Activated T-cell treated with anti-CD3 and anti-CD28 coated beads, Interleukin-2, amount 50 U/mL, for 72 hours (primary cell): Measurements from ENCODE around the gene BTBD9. TPM values are rescaled to one million over a fixed set of nuclear protein-coding genes. Genes with fewer than 3 reads are reported as not detected.
A peak's percentile ranks its signal among the peaks of the same experiment; 100 is the strongest.

Experiments
- ATAC-seq, 2 donors: fragments of 150-1000 bp; cut with Tn5 transposase; replicated peaks in 1 of 2; 2 replicates each; pipeline ENCODE4 v1.10.0; 2021; ENCODE audit warnings: moderate library complexity in 2 of 2, mild to moderate bottlenecking in 1 of 2
- DNase-seq, 2 donors: peaks; one replicate each; pipeline ENCODE4 v3.0.0; 2021 to 2022; ENCODE audit warnings: mixed read lengths in 1 of 2
- H3K27ac Mint-ChIP-seq: one replicate; pipeline ENCODE4 v1.8.0; 2022; ENCODE audit warnings: mild to moderate bottlenecking, moderate library complexity, mixed read lengths
- H3K27me3 Mint-ChIP-seq: one replicate; pipeline ENCODE4 v1.8.0; 2022; ENCODE audit warnings: low read depth, mixed read lengths
- H3K36me3 Mint-ChIP-seq, 2 donors: one replicate each; pipeline ENCODE4 v1.8.0; 2022; ENCODE audit warnings: mixed read lengths in 2 of 2, mild to moderate bottlenecking in 1 of 2; ENCODE audit not compliant: insufficient read depth in 2 of 2
- H3K4me1 Mint-ChIP-seq: one replicate; pipeline ENCODE4 v1.8.0; 2022; ENCODE audit warnings: low read depth, mixed read lengths
- H3K4me3 Mint-ChIP-seq, 2 donors: one replicate each; pipeline ENCODE4 v1.8.0; 2022; ENCODE audit warnings: mild to moderate bottlenecking in 2 of 2, mixed read lengths in 2 of 2, moderate library complexity in 2 of 2
- H3K9me3 Mint-ChIP-seq, 2 donors: one replicate each; pipeline ENCODE4 v1.8.0; 2022; ENCODE audit warnings: mixed read lengths in 2 of 2
- total RNA-seq, 2 donors: library from RNA; stranded (reverse); gene quantifications; one replicate each; pipeline ENCODE4 v1.2.3, GENCODE V29; 2022

The BTBD9 gene
- total RNA-seq, 2 donors from 2014 or later: 19.8 to 24.9 TPM

DNA sequence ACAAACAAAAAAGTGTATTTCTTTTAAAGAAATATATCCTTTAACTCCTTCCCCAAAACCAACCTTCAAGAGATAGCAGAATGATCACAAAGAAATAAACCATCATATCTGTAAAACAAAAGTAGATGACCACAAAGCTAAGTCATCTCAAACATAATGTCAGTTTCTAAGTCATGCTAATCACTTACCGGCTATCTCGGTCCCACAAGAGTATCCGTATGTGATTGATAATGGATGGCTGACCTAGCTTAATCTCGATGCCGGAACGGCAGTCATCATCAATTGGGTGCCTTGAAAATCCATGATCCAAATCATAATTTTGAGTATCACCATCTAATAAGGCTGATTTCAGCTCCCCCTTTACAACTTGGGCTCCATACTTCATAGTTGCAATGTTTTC, 59.7 kb downstream of the BTBD9 start:
- peaks cover 0 to 6% of the 10 kb centered on the region in 2 donors for H3K36me3 Mint-ChIP-seq
- ATAC-seq: no peak
- H3K9me3 Mint-ChIP-seq: no peaks in the 10 kb centered on the region

GRCh38 chr6:38579010-38579628, 60.6 kb downstream of the BTBD9 start:
- H3K36me3 Mint-ChIP-seq: peaks cover 0 to 4% of the 10 kb centered on the region in 2 donors
- H3K9me3 Mint-ChIP-seq: no peaks in the 10 kb centered on the region
- H3K4me3 Mint-ChIP-seq: no peak overlapping the region
- DNase-seq (no peak), ATAC-seq (no peak)
- H3K27ac Mint-ChIP-seq: peak overlapping the region; percentile 36
- H3K27me3 Mint-ChIP-seq: no peaks in the 10 kb centered on the region
- H3K4me1 Mint-ChIP-seq: peaks cover 34% of the 10 kb centered on the region

More for the DNA sequence above, 59.7 kb downstream of the BTBD9 start:
- no peak for DNase-seq
- H3K27me3 Mint-ChIP-seq: no peaks in the 10 kb centered on the region
- no peak overlapping the region for H3K27ac Mint-ChIP-seq
- peaks cover 38% of the 10 kb centered on the region for H3K4me1 Mint-ChIP-seq
- no peak overlapping the region for H3K4me3 Mint-ChIP-seq

- DNase-seq (no peak), ATAC-seq (no peak)
- H3K27me3 Mint-ChIP-seq: no peaks in the 10 kb centered on the region
- no peak overlapping the region for H3K4me3 Mint-ChIP-seq
- no peak overlapping the region for H3K27ac Mint-ChIP-seq
- peaks cover 0 to 4% of the 10 kb centered on the region in 2 donors for H3K36me3 Mint-ChIP-seq
- peaks cover 31% of the 10 kb centered on the region for H3K4me1 Mint-ChIP-seq
- H3K9me3 Mint-ChIP-seq: no peaks in the 10 kb centered on the region
Measured at GRCh38 chr6:38578075-38578474, 61.7 kb downstream of the BTBD9 start.

- H3K4me3 Mint-ChIP-seq: no peak overlapping the region
- H3K27ac Mint-ChIP-seq: no peak overlapping the region
- H3K4me1 Mint-ChIP-seq: peaks cover 30% of the 10 kb centered on the region
- ATAC-seq (no peak), DNase-seq (no peak)
- H3K27me3 Mint-ChIP-seq: no peaks in the 10 kb centered on the region
- H3K36me3 Mint-ChIP-seq: peaks cover 0 to 4% of the 10 kb centered on the region in 2 donors
- no peaks in the 10 kb centered on the region for H3K9me3 Mint-ChIP-seq
Measured at GRCh38 chr6:38577492-38577891, 62.2 kb downstream of the BTBD9 start.

DNA sequence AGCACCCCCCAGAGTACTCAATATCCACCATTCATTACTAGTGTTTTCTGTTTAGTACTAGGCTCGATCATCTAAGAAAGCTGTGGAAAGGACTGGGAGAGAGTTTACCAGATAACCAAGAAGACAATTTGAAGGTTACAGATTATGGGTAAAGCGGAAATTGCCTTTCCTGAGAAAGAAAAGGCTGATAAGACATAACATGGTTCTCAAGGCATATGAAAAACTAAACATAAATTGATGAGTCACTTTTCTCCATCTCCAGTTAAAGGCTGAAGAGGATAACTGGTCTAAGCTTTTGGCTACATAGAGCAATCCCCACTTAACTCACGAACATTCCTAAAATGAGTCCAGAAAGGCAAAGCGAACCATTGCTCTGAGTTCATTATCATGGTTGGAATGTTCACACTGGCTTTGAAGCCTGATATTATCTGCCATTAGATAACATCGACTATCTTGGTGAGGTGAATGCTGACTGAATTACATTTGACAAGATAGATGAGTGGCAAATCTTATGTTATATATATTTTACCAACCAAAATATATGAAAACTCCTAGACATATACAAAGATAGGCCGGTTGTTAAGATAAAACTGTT, 65.8 kb downstream of the BTBD9 start:
- H3K27me3 Mint-ChIP-seq: no peaks in the 10 kb centered on the region
- H3K4me3 Mint-ChIP-seq: peak overlapping the region in 1 of 2 donors; percentile 27
- H3K4me1 Mint-ChIP-seq: peaks cover 42% of the 10 kb centered on the region
- no peaks in the 10 kb centered on the region for H3K9me3 Mint-ChIP-seq
- DNase-seq (no peak), ATAC-seq (no peak)
- peak overlapping the region; percentile 6 for H3K27ac Mint-ChIP-seq
- peaks cover 0 to 4% of the 10 kb centered on the region in 2 donors for H3K36me3 Mint-ChIP-seq

- H3K27ac Mint-ChIP-seq: peak overlapping the region; percentile 99
- DNase-seq (no peak), ATAC-seq (peak; percentile 98)
- peaks cover 0 to 2% of the 10 kb centered on the region in 2 donors for H3K36me3 Mint-ChIP-seq
- peak overlapping the region; percentile 43 to 96 for H3K4me3 Mint-ChIP-seq
- H3K9me3 Mint-ChIP-seq: no peaks in the 10 kb centered on the region
- H3K27me3 Mint-ChIP-seq: no peaks in the 10 kb centered on the region
- peaks cover 28% of the 10 kb centered on the region for H3K4me1 Mint-ChIP-seq
Measured at GRCh38 chr6:38572186-38572813, 67.4 kb downstream of the BTBD9 start.

GRCh38 chr6:38571721-38572120, 68.0 kb downstream of the BTBD9 start:
- Mint-ChIP-seq H3K4me3 (peak overlapping the region; percentile 43 to 96), H3K36me3 (no peaks in the 10 kb centered on the region), H3K27me3 (no peaks in the 10 kb centered on the region), H3K4me1 (peaks cover 25% of the 10 kb centered on the region), H3K9me3 (no peaks in the 10 kb centered on the region), H3K27ac (peak overlapping the region; percentile 99)
- no peak for DNase-seq
- peak; percentile 54 to 56 for ATAC-seq

DNA sequence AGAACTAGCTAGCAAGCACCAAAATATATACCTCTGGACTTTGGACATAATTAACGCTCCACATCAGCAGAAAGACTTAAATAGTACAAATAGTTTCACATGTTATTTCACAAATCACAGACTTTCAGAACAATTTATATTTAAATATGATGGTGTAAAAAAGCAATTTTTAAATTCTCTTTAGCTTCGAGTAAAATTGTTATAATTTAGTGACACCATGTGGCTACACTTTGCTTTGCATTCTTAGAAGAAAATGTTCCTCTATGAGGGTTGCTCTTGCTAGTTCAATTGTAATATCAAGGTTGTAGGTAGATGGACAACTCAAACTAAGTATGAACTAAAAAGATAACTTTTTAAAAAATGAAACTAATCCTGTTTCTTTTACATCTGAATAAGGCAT, 69.0 kb downstream of the BTBD9 start:
- Mint-ChIP-seq H3K4me3 (peak overlapping the region in 1 of 2 donors; percentile 96), H3K4me1 (peaks cover 25% of the 10 kb centered on the region), H3K27ac (peak overlapping the region; percentile 99), H3K36me3 (no peaks in the 10 kb centered on the region), H3K9me3 (no peaks in the 10 kb centered on the region), H3K27me3 (no peaks in the 10 kb centered on the region)
- ATAC-seq: no peak
- no peak for DNase-seq

GRCh38 chr6:38567436-38567835, 72.3 kb downstream of the BTBD9 start:
- Mint-ChIP-seq H3K9me3 (no peaks in the 10 kb centered on the region), H3K4me3 (no peak overlapping the region), H3K36me3 (peaks cover 0 to 1% of the 10 kb centered on the region in 2 donors), H3K4me1 (peaks cover 16% of the 10 kb centered on the region), H3K27me3 (no peaks in the 10 kb centered on the region), H3K27ac (no peak overlapping the region)
- DNase-seq (no peak), ATAC-seq (no peak)

- H3K9me3 Mint-ChIP-seq: no peaks in the 10 kb centered on the region
- no peak overlapping the region for H3K27ac Mint-ChIP-seq
- H3K4me3 Mint-ChIP-seq: no peak overlapping the region
- no peaks in the 10 kb centered on the region for H3K27me3 Mint-ChIP-seq
- H3K4me1 Mint-ChIP-seq: peaks cover 7% of the 10 kb centered on the region
- ATAC-seq (no peak), DNase-seq (no peak)
- peaks cover 0 to 1% of the 10 kb centered on the region in 2 donors for H3K36me3 Mint-ChIP-seq
Measured at GRCh38 chr6:38566295-38567030, 73.3 kb downstream of the BTBD9 start.

- Mint-ChIP-seq H3K4me1 (no peaks in the 10 kb centered on the region), H3K27ac (no peak overlapping the region), H3K36me3 (peaks cover 0 to 1% of the 10 kb centered on the region in 2 donors), H3K4me3 (no peak overlapping the region), H3K9me3 (no peaks in the 10 kb centered on the region), H3K27me3 (no peaks in the 10 kb centered on the region)
- ATAC-seq (no peak), DNase-seq (no peak)
Measured at GRCh38 chr6:38564301-38564700, 75.4 kb downstream of the BTBD9 start.

GRCh38 chr6:38555606-38556005, 84.1 kb downstream of the BTBD9 start:
- H3K4me3 Mint-ChIP-seq: no peak overlapping the region
- H3K9me3 Mint-ChIP-seq: no peaks in the 10 kb centered on the region
- ATAC-seq: no peak

More at GRCh38 chr6:38555606-38556005, 84.1 kb downstream of the BTBD9 start:
- no peak for DNase-seq
- Mint-ChIP-seq H3K36me3 (no peaks in the 10 kb centered on the region), H3K27ac (no peak overlapping the region), H3K4me1 (no peaks in the 10 kb centered on the region), H3K27me3 (no peaks in the 10 kb centered on the region)
